Left lung (tissue), 10 donors: ENCODE results near the gene GRID1. TPM values are rescaled to one million over a fixed set of nuclear protein-coding genes. Genes with fewer than 3 reads are reported as not detected.

ENCODE experiments used
- ATAC-seq: fragments of 200-7000 bp; cut with Tn5 transposase; one replicate; pipeline ENCODE4 v1.9.1; 2020; ENCODE audit warnings: moderate library complexity
- DNase-seq, 4 donors: peaks; one replicate each; pipeline ENCODE4 v3.0.0-alpha.2; 2013 to 2020
- H3K27ac ChIP-seq, 2 donors: fragments of 200-600 bp; sonication (generic) in 1 of 2; one replicate each; pipeline versions ENCODE4 v1.5.0 to v1.8.0; 2020 to 2021
- H3K27me3 ChIP-seq, 2 donors: fragments of 200-600 bp; sonication (generic) in 1 of 2; one replicate each; pipeline versions ENCODE4 v1.5.0 to v1.8.0; 2020 to 2021
- H3K36me3 ChIP-seq, 2 donors: fragments of 200-600 bp; sonication (generic) in 1 of 2; one replicate each; pipeline versions ENCODE4 v1.5.0 to v1.8.0; 2020 to 2021
- H3K4me1 ChIP-seq, 2 donors: fragments of 200-600 bp; one replicate each; pipeline ENCODE4 v1.8.0; 2021
- H3K4me3 ChIP-seq, 2 donors: fragments of 200-600 bp; sonication (generic) in 1 of 2; one replicate each; pipeline versions ENCODE4 v1.5.0 to v1.8.0; 2020 to 2021; ENCODE audit warnings: mild to moderate bottlenecking in 1 of 2
- H3K9me3 ChIP-seq, 2 donors: fragments of 200-600 bp; sonication (generic) in 1 of 2; one replicate each; pipeline versions ENCODE4 v1.5.0 to v1.8.0; 2020 to 2021
- intact Hi-C, 2 donors: fragments of 100-400 bp; cut with DNase I; formaldehyde crosslinking; loops; one replicate each; pipeline versions ENCODE4 v1.11.2 to v1.14.2; 2022
- polyA plus RNA-seq, 6 donors: library from polyadenylated mRNA; unstranded; fragments of 120-200 nt; gene quantifications; one replicate each; pipeline ENCODE4 v1.2.1, GENCODE V29; 2013; ENCODE audit not compliant: insufficient read length in 6 of 6
- total RNA-seq, 2 donors: library from RNA; stranded (reverse); fragmentation: NEBNext Ultra II Directional; extraction: Animal tissue kit (Norgen Biotek cat#: 25700); gene quantifications; one replicate each; pipeline ENCODE4 v1.2.1, GENCODE V29; 2021
- TF ChIP-seq, protein P1 (sequence below), 2 donors: fragments of 200-600 bp; sonication (generic) in 1 of 2; IDR thresholded peaks; one replicate each; pipeline versions ENCODE4 v1.5.0 to v1.8.0; 2021; ENCODE audit warnings: antibody characterized with exemption in 2 of 2
- donor health status: DM: no; HTN: yes; CAD: no.
- donor health status: DM: no; HTN: no; CAD: no.

Gene GRID1
- total and polyA plus RNA-seq, 8 donors, result 0.81 to 2.6 (median 1.2) TPM

DNA sequence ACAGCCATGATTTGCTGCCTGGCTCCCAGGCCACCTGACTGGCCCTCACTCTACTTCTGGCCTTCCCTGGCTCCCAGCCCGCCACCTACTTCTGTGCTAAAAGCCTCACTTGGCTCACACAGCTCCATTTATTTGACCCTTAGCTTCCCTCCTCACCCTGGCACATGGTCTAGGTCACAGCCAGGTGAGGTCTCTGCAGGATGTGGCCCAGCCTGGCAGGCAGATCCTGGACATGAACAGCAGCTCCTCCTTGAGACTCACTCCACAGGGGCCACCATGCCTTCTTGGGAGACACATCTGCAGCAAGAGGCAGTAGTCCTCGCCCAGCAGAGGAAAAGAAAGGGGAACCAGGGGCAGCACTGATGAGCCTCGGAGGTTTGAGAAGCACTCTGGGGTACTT is 64.6 kb downstream of the GRID1 start:
- Histone ChIP-seq H3K4me3 (no peak overlapping the region), H3K4me1 (no peaks in the 10 kb centered on the region), H3K36me3 (no peaks in the 10 kb centered on the region), H3K27me3 (no peaks in the 10 kb centered on the region), H3K27ac (no peak overlapping the region), H3K9me3 (no peaks in the 10 kb centered on the region)
- DNase-seq, result no peak
- no peak for ATAC-seq
- TF ChIP-seq, protein P1, sequence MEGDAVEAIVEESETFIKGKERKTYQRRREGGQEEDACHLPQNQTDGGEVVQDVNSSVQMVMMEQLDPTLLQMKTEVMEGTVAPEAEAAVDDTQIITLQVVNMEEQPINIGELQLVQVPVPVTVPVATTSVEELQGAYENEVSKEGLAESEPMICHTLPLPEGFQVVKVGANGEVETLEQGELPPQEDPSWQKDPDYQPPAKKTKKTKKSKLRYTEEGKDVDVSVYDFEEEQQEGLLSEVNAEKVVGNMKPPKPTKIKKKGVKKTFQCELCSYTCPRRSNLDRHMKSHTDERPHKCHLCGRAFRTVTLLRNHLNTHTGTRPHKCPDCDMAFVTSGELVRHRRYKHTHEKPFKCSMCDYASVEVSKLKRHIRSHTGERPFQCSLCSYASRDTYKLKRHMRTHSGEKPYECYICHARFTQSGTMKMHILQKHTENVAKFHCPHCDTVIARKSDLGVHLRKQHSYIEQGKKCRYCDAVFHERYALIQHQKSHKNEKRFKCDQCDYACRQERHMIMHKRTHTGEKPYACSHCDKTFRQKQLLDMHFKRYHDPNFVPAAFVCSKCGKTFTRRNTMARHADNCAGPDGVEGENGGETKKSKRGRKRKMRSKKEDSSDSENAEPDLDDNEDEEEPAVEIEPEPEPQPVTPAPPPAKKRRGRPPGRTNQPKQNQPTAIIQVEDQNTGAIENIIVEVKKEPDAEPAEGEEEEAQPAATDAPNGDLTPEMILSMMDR (IDR thresholded peaks at IDR 0.05), result no peak
- intact Hi-C loops, result no loop called here

GRCh38 chr10:86300931-86301830 is 65.4 kb downstream of the GRID1 start:
- Histone ChIP-seq H3K4me3 (no peak overlapping the region), H3K27ac (no peak overlapping the region), H3K27me3 (no peaks in the 10 kb centered on the region), H3K9me3 (no peaks in the 10 kb centered on the region), H3K4me1 (no peaks in the 10 kb centered on the region), H3K36me3 (no peaks in the 10 kb centered on the region)
- ATAC-seq (no peak), DNase-seq (no peak)
- TF ChIP-seq, protein P1 (IDR thresholded peaks at IDR 0.05), result no peak
- intact Hi-C loops, result no loop called here

- intact Hi-C loops, result no loop called here
These were observed 66.1 kb downstream of the GRID1 start for GRCh38 chr10:86300399-86300925.

GRCh38 chr10:86299562-86299961 is 67.0 kb downstream of the GRID1 start:
- TF ChIP-seq, protein P1 (IDR thresholded peaks at IDR 0.05), result no peak
- DNase-seq (no peak), ATAC-seq (no peak)
- Histone ChIP-seq H3K27me3 (no peaks in the 10 kb centered on the region), H3K4me3 (no peak overlapping the region), H3K4me1 (no peaks in the 10 kb centered on the region), H3K27ac (no peak overlapping the region), H3K36me3 (no peaks in the 10 kb centered on the region), H3K9me3 (no peaks in the 10 kb centered on the region)
- intact Hi-C loops, result no loop called here

More at GRCh38 chr10:86300399-86300925, 66.1 kb downstream of the GRID1 start:
- Histone ChIP-seq H3K4me3 (no peak overlapping the region), H3K27me3 (no peaks in the 10 kb centered on the region), H3K9me3 (no peaks in the 10 kb centered on the region), H3K4me1 (no peaks in the 10 kb centered on the region), H3K36me3 (no peaks in the 10 kb centered on the region), H3K27ac (no peak overlapping the region)
- ATAC-seq (no peak), DNase-seq (no peak)
- TF ChIP-seq, protein P1 (IDR thresholded peaks at IDR 0.05), result no peak

- Histone ChIP-seq H3K36me3 (no peaks in the 10 kb centered on the region), H3K27me3 (no peaks in the 10 kb centered on the region), H3K4me3 (no peak overlapping the region), H3K4me1 (no peaks in the 10 kb centered on the region), H3K9me3 (no peaks in the 10 kb centered on the region), H3K27ac (no peak overlapping the region)
- TF ChIP-seq, protein P1 (IDR thresholded peaks at IDR 0.05), result no peak
- intact Hi-C loops, result no loop called here
- DNase-seq (no peak), ATAC-seq (no peak)
These were observed 68.0 kb downstream of the GRID1 start for GRCh38 chr10:86298501-86299001.
